ENCODE results near the gene UTP14C. TPM values are rescaled to one million over a fixed set of nuclear protein-coding genes. Genes with fewer than 3 reads are reported as not detected.

UTP14C gene
- total RNA-seq, 2 donors from 2014 or later: 20.7 to 22.0 TPM

- Histone ChIP-seq H3K27ac (ENCODE audit: low read depth, low read length) (no peak overlapping the region), H3K27me3 (ENCODE audit: control insufficient read depth, insufficient read depth, low read length, poor library complexity, severe bottlenecking) (peaks cover 12% of the 10 kb centered on the region), H3K9ac (ENCODE audit: extremely low read depth, low read length, poor library complexity, severe bottlenecking) (no peak overlapping the region), H3K4me3 (ENCODE audit: low read length) (no peak overlapping the region), H3K4me1 (ENCODE audit: control insufficient read depth, insufficient read depth, low read length) (no peaks in the 10 kb centered on the region), H3K9me3 (ENCODE audit: control insufficient read depth, low read length) (peaks cover 10% of the 10 kb centered on the region), H3K36me3 (ENCODE audit: control insufficient read depth, insufficient read depth, low read length) (peaks cover 4% of the 10 kb centered on the region)
- peaks cover 22% of the 10 kb centered on the region for H3K27me3 Mint-ChIP-seq (ENCODE audit: insufficient read depth)
- peaks cover 11% of the 10 kb centered on the region for H3K9me3 Mint-ChIP-seq
- 94 to 95% methylated on average over 11 to 12 of the region's 13 CpGs for WGBS, 2 experiments (ENCODE audit: insufficient coverage in 1 of 2, insufficient read length in 1 of 2)
- no peak for TF ChIP-seq CTCF (conservative IDR thresholded peaks at IDR 0.05)
- H3K4me1 Mint-ChIP-seq: peaks cover 13% of the 10 kb centered on the region
- H3K36me3 Mint-ChIP-seq (ENCODE audit: low read depth): peaks cover 17% of the 10 kb centered on the region
- no peak for DNase-seq
- H3K4me3 Mint-ChIP-seq: no peak overlapping the region
- no peak overlapping the region for H3K27ac Mint-ChIP-seq
These were observed 18.5 kb upstream of the UTP14C start for GRCh38 chr13:52005841-52006522.

- no peak overlapping the region for H3K27ac Mint-ChIP-seq
- H3K27me3 Mint-ChIP-seq (ENCODE audit: insufficient read depth): peaks cover 24% of the 10 kb centered on the region
- peaks cover 12% of the 10 kb centered on the region for H3K4me1 Mint-ChIP-seq
- Histone ChIP-seq H3K9me3 (ENCODE audit: control insufficient read depth, low read length) (peaks cover 10% of the 10 kb centered on the region), H3K36me3 (ENCODE audit: control insufficient read depth, insufficient read depth, low read length) (peaks cover 4% of the 10 kb centered on the region), H3K4me1 (ENCODE audit: control insufficient read depth, insufficient read depth, low read length) (no peaks in the 10 kb centered on the region), H3K4me3 (ENCODE audit: low read length) (no peak overlapping the region), H3K9ac (ENCODE audit: extremely low read depth, low read length, poor library complexity, severe bottlenecking) (no peak overlapping the region), H3K27me3 (ENCODE audit: control insufficient read depth, insufficient read depth, low read length, poor library complexity, severe bottlenecking) (peaks cover 15% of the 10 kb centered on the region), H3K27ac (ENCODE audit: low read depth, low read length) (no peak overlapping the region)
- no peak for TF ChIP-seq CTCF (conservative IDR thresholded peaks at IDR 0.05)
- H3K4me3 Mint-ChIP-seq: no peak overlapping the region
- 91 to 92% methylated on average over 7 to 8 of the region's 8 CpGs for WGBS, 2 experiments (ENCODE audit: insufficient coverage in 1 of 2, insufficient read length in 1 of 2)
- H3K36me3 Mint-ChIP-seq (ENCODE audit: low read depth): peaks cover 17% of the 10 kb centered on the region
- peaks cover 11% of the 10 kb centered on the region for H3K9me3 Mint-ChIP-seq
- DNase-seq: no peak
These were observed 17.8 kb upstream of the UTP14C start for GRCh38 chr13:52006523-52007245.

- Mint-ChIP-seq H3K36me3 (ENCODE audit: low read depth) (peaks cover 17% of the 10 kb centered on the region), H3K9me3 (peaks cover 11% of the 10 kb centered on the region), H3K4me1 (peaks cover 10% of the 10 kb centered on the region), H3K27ac (no peak overlapping the region), H3K4me3 (peak overlapping the region; percentile 93), H3K27me3 (ENCODE audit: insufficient read depth) (peaks cover 24% of the 10 kb centered on the region)
- no peak for DNase-seq
- Histone ChIP-seq H3K4me3 (ENCODE audit: low read length) (peak overlapping the region; percentile 98), H3K4me1 (ENCODE audit: control insufficient read depth, insufficient read depth, low read length) (no peaks in the 10 kb centered on the region), H3K9me3 (ENCODE audit: control insufficient read depth, low read length) (peaks cover 11% of the 10 kb centered on the region), H3K9ac (ENCODE audit: extremely low read depth, low read length, poor library complexity, severe bottlenecking) (no peak overlapping the region), H3K27ac (ENCODE audit: low read depth, low read length) (no peak overlapping the region), H3K36me3 (ENCODE audit: control insufficient read depth, insufficient read depth, low read length) (peaks cover 4% of the 10 kb centered on the region), H3K27me3 (ENCODE audit: control insufficient read depth, insufficient read depth, low read length, poor library complexity, severe bottlenecking) (peaks cover 15% of the 10 kb centered on the region)
- no peak for TF ChIP-seq CTCF (conservative IDR thresholded peaks at IDR 0.05)
- 64 to 77% methylated on average over 4 to 6 of the region's 6 CpGs for WGBS, 2 experiments (ENCODE audit: insufficient coverage in 1 of 2, insufficient read length in 1 of 2)
These were observed 14.5 kb upstream of the UTP14C start for GRCh38 chr13:52009946-52010345.
